GM12874 (cell line): Measurements from ENCODE around the gene WFIKKN1.

ENCODE experiments used
- TF ChIP-seq, protein P1 (sequence below): IDR thresholded peaks from 2 replicates; pipeline ENCODE4 v1.5.1; 2011; ENCODE audit warnings: low read depth, mild to moderate bottlenecking, control low read depth, low read length, moderate library complexity; ENCODE audit not compliant: insufficient read depth

Gene WFIKKN1, protein sequence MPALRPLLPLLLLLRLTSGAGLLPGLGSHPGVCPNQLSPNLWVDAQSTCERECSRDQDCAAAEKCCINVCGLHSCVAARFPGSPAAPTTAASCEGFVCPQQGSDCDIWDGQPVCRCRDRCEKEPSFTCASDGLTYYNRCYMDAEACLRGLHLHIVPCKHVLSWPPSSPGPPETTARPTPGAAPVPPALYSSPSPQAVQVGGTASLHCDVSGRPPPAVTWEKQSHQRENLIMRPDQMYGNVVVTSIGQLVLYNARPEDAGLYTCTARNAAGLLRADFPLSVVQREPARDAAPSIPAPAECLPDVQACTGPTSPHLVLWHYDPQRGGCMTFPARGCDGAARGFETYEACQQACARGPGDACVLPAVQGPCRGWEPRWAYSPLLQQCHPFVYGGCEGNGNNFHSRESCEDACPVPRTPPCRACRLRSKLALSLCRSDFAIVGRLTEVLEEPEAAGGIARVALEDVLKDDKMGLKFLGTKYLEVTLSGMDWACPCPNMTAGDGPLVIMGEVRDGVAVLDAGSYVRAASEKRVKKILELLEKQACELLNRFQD

DNA sequence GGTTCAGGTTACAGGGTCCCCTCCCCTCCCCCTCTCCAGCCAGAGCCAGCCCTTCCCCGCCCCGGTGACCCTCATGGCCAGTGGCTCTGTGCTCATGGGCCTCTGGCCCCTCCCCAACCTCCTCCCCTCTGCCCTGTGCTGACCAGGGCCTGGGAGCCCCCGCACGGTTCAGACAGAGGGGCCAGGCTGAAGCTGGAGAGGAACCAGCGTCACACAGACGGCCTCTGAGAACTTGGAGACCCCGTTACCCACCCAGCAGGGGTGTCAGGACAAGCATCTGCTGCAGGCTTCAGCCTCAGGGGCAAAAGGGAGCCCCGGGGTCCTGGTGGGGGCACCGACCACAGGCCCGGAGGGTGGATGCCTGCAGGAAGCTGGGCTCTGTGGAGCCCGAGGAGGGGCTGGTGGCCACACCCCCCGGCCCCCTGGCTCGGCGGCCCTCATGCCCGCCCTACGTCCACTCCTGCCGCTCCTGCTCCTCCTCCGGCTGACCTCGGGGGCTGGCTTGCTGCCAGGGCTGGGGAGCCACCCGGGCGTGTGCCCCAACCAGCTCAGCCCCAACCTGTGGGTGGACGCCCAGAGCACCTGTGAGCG is at the start of gene WFIKKN1:
TSS of gene WFIKKN1 (plus strand) at position 171 of the 591 bp plus-strand sequence. CDS start at position 440, 269 bp downstream.
- TF ChIP-seq, protein P1, sequence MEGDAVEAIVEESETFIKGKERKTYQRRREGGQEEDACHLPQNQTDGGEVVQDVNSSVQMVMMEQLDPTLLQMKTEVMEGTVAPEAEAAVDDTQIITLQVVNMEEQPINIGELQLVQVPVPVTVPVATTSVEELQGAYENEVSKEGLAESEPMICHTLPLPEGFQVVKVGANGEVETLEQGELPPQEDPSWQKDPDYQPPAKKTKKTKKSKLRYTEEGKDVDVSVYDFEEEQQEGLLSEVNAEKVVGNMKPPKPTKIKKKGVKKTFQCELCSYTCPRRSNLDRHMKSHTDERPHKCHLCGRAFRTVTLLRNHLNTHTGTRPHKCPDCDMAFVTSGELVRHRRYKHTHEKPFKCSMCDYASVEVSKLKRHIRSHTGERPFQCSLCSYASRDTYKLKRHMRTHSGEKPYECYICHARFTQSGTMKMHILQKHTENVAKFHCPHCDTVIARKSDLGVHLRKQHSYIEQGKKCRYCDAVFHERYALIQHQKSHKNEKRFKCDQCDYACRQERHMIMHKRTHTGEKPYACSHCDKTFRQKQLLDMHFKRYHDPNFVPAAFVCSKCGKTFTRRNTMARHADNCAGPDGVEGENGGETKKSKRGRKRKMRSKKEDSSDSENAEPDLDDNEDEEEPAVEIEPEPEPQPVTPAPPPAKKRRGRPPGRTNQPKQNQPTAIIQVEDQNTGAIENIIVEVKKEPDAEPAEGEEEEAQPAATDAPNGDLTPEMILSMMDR: no peak

DNA sequence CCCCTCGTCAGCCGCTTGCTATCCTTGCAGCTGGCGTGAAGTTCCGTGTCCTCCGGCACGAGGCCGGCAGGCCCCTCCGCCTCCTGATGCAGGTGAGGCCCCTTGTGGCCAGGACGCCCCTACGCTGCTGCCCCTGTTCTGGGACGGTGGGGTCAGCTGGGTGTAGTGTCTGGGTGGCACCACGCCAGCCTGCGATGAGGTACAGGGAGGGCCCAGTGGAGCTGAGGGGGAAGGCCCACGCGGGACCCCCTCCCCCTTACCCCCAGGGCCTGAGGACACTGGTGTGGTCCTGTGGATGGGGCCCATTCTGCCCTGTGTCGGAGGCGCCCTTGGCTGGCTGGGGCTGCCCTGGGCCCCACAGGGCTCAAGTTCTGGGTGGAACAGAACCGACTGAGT is 48.6 kb upstream of the WFIKKN1 start:
- TF ChIP-seq, protein P1: no peak

DNA sequence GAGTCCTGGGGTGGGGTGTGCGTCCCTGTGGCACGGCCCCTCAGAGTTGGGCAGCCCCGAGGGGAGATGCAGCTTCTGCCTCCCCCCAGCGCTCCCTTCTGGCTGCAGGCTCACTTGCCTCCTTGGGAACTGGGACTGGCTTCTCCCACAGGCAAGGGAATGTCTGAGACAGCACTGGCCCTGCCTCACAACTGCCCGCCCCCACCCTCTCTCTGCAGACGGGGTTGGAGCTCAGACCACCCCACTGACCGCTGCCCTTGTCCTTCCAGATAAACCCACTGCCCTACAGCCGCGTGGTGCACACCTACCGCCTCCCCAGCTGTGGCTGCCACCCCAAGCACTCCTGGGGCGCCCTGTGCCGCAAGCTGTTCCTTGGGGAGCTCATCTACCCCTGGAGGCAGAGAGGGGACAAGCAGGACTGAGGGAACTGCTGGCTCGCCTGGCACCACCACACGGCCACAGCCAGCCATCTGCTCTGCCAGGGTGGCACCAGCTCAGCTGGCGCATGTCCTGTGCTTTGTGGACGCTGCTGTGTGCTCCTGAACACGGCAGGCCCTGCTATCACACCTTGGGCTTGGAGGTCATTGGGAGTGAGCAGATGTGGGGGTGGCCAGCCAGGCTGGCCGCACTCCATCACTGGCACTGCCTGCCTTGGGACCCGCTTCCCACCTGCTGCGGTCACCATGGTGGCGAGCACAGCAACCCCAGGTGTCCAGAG is 48.0 kb upstream of the WFIKKN1 start:
- TF ChIP-seq, protein P1: no peak

DNA sequence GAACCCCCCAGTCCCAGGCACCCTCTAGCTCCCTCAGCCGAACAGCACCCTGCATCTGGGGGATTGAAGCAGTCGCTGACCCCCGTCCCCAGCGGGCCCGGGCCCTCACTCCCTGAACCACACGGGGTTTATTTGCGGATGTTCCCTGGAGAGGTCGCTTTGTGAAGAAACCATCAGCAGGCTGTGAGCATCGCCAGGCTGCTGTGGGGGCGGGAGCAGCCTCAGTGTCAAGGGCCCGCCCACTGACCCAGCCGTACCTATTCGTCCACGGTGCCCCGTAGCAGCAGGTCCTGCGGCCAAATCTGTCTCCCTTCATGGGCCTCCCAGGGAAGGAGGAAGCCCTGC is 47.3 kb upstream of the WFIKKN1 start:
- TF ChIP-seq, protein P1: no peak

DNA sequence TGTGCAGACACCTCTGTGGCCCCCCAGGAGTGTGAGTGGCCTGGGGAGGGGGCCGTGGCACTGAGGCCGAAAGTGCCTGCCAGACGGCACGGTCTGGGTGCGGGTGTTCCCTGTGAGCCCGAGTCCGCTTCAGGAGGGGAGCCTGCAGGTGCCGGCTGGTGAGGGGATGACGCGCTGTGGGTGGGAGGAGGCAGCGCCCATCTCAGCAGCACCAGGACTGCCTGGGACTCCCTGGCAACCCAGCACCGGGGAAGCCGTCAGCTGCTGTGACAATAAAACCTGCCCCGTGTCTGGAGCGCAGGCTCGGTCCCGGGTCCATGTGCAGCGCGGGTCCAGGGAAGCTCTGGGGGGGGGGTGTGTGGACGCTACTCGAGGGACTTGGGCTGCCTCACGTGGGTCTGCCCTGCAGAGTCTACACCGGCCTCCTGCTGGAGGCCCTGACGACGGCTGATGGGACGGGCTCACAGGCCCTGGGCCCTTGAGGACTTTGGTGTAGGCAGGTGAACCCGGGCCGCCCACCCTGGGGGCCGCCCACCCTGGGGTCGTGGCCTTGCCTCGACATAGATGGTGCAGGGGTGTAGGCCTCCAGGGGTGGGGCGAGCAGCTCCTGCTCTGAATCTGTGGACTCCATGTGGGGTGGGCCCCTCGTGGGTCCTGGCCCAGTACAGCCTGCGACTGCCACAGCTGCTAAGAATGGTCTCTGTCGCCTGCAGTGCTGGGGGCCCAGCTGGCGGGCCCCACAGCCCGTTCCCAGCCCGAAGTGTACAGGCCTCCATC is 46.8 kb upstream of the WFIKKN1 start:
- TF ChIP-seq, protein P1: no peak

DNA sequence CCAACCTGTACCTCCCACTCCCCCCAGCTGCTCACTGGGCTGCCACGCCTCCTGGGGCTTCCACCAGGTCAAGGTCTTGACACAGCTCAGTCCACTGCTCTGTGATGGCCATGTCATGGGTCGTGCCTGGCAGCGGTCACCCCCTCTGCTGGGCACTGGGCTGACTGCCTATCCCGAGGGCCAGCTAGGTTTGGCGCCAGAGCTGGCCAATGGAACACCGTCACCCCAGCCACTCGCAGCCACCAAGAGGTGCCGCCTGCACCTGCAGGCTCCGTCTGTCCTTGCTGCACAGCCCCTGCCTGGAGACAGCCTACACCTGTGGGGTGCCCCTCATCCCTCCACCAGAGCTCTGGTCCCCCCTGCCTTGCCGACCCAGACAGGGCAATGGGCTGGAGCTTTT is 45.4 kb upstream of the WFIKKN1 start:
- TF ChIP-seq, protein P1: no peak
